ENCODE results near the gene PLAGL1.

- TF ChIP-seq EZH2 (IDR thresholded peaks at IDR 0.05; ENCODE audit: borderline replicate concordance, low read depth, low read length, poor library complexity, severe bottlenecking): no peak
- TF ChIP-seq, protein P1, sequence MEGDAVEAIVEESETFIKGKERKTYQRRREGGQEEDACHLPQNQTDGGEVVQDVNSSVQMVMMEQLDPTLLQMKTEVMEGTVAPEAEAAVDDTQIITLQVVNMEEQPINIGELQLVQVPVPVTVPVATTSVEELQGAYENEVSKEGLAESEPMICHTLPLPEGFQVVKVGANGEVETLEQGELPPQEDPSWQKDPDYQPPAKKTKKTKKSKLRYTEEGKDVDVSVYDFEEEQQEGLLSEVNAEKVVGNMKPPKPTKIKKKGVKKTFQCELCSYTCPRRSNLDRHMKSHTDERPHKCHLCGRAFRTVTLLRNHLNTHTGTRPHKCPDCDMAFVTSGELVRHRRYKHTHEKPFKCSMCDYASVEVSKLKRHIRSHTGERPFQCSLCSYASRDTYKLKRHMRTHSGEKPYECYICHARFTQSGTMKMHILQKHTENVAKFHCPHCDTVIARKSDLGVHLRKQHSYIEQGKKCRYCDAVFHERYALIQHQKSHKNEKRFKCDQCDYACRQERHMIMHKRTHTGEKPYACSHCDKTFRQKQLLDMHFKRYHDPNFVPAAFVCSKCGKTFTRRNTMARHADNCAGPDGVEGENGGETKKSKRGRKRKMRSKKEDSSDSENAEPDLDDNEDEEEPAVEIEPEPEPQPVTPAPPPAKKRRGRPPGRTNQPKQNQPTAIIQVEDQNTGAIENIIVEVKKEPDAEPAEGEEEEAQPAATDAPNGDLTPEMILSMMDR (conservative IDR thresholded peaks at IDR 0.05; ENCODE audit: low read depth, low read length): no peak
Observed at GRCh38 chr6:143912671-143913070, 95.4 kb downstream of the PLAGL1 start.

Measured in A673 (cell line).